ENCODE data around the gene TEX36.
"Not testable (repeated sequence)": the region's sequence is repeated elsewhere in the genome, so short reads cannot be mapped to it uniquely, and the experiment has no call there.

Gene TEX36

DNA sequence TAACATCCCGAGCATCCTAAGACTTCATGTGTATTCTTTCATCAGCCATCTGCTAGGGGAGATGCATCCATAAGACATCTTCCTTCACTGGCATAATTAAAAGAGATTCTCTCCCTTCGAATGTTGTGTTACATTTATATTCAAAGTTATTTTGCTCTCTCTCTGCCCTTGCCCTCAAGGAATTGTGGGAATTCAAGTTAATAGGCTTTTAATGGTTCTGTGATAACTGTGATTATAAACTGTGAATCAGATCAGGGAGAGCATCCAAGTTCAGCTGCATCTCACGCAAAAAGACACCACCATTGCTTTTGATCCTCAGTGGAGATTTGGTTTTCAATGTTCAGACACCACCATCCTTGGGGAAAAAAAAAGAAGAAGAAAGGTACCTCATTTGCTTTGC, 9.2 kb upstream of the TEX36 start:
- no peak for DNase-seq (ENCODE audit: low read depth)

GRCh38 chr10:125691160-125691981, 8.4 kb upstream of the TEX36 start:
- DNase-seq (ENCODE audit: low read depth): no peak

- no peak for DNase-seq (ENCODE audit: low read depth)
Measured at GRCh38 chr10:125689955-125690569, 7.1 kb upstream of the TEX36 start.

DNA sequence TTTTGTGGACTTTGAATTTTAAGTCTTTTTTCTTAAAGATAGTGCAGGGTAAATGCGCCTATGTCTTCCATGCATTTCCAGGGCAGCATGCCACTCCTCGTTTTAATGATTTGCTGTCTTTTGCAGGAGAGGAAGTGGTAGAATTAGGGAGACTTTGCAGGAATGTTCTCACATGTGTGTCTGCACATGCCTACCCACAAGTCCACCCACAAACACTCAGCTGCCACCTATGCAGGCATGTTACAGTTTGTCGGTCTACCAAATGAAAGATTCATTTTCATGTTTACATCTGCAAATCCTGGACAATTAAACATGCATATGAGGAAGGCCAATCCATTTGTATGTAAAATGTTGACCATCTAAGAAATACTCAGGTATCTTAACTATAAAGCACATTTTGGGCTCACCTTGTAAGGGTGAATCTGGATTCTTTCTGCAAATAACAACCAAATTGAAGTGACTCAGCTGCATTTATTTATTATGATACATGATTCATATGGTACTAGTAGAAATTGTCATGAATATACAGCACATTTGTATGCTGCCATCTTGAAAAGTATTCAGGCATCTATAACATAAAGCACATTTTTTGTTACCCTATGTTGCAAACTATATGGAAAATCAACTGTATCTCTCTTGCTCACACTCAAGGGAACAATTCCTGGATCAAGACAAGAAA, 4.7 kb upstream of the TEX36 start:
- DNase-seq (ENCODE audit: low read depth): no peak

- no peak for DNase-seq (ENCODE audit: low read depth)
Measured at GRCh38 chr10:125684581-125684980, 1.6 kb upstream of the TEX36 start.

GRCh38 chr10:125683821-125684220, 858 bp upstream of the TEX36 start:
- no peak for DNase-seq (ENCODE audit: low read depth)

GRCh38 chr10:125679436-125679835, 3.5 kb downstream of the TEX36 start:
- DNase-seq (ENCODE audit: low read depth): no peak

- no peak for DNase-seq (ENCODE audit: low read depth)
Measured at GRCh38 chr10:125672884-125673283, 10.1 kb downstream of the TEX36 start.

GRCh38 chr10:125662584-125662983, 20.4 kb downstream of the TEX36 start:
- DNase-seq (ENCODE audit: low read depth): no peak

DNA sequence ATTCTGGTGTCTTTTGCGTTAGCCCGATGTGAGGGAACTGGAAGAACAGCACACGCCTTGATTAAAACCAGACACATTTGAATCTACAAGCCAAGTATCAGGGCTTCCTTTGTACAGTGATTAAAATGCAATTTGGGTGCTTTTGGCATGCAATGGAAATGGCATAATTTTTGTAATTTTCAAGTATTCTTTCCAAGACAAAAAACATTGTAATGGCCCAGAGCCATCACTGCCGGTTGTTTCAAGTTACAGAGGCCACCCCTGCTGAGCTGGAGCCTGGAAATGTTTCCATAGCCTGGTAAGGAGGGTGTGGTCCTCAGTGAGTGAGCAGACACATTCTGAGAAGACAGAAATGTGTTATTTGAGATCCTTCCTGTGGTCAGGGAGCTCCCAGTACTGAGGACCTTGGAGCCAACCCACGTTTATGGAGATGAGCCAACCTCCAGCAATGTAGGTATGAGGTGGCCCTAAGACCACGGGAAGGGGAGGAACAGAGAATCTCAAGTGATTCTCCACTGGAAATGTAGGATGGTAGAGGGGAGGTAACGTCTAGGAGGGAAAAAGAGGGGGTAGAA, 20.9 kb downstream of the TEX36 start:
- DNase-seq (ENCODE audit: low read depth): no peak

GRCh38 chr10:125661431-125661940, 21.5 kb downstream of the TEX36 start:
- DNase-seq (ENCODE audit: low read depth): no peak

- no peak for DNase-seq (ENCODE audit: low read depth)
Measured at GRCh38 chr10:125659071-125659470, 23.9 kb downstream of the TEX36 start.

- no peak for DNase-seq (ENCODE audit: low read depth)
Measured at GRCh38 chr10:125656523-125656922, 26.4 kb downstream of the TEX36 start.

DNA sequence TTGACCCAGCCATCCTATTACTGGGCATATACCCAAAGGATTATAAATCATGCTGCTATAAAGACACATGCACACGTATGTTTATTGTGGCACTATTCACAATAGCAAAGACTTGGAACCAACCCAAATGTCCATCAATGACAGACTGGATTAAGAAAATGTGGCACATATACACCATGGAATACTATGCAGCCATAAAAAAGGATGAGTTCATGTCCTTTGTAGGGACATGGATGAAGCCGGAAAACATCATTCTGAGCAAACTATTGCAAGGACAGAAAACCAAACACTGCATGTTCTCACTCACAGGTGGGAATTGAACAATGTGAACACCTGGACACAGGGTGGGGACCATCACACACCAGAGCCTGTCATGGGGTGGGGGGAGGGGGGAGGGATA, 29.9 kb downstream of the TEX36 start:
- DNase-seq (ENCODE audit: low read depth): not testable (repeated sequence)

DNA sequence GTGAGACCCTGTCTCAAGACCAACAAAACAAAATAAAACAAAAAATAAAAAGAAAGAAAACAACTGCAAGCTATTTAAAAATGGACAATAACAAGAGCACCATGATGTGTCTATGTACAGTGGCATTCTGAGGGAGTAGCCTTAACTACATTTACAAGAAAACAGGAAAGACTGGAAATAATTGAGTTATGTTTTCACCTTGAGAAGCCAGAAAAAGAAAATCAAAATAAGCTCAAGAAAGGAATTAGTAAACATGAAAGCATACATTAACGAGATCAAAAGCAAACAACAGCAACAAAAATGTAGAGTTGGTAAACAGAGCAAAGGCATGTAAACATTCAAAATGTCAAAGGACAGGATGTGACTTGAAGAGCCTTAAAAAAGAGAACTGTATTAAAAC, 36.7 kb downstream of the TEX36 start:
- DNase-seq (ENCODE audit: low read depth): no peak

GRCh38 chr10:125641398-125641797, 41.6 kb downstream of the TEX36 start:
- DNase-seq (ENCODE audit: low read depth): no peak

GRCh38 chr10:125640653-125641052, 42.3 kb downstream of the TEX36 start:
- DNase-seq (ENCODE audit: low read depth): no peak

DNA sequence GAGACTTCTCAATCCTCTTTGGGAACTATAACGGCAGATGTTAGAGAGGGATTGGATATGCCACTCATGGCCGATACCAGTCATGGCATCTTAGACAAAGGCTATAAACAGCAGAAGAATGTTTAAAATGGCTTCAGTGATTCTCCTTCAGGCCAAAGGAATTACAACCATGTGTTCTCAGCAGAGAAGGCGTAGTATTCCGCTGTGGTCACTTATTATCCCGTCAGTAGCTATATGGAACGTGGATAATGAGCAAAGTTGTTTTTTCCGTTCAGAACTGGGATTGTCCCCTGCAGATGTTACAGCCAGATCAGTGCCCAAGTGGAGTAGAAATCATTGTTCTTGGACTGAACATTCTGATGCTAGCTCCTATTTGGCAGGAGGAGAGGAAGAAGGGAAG, 43.1 kb downstream of the TEX36 start:
- DNase-seq (ENCODE audit: low read depth): no peak

GRCh38 chr10:125638555-125638954, 44.4 kb downstream of the TEX36 start:
- no peak for DNase-seq (ENCODE audit: low read depth)

GRCh38 chr10:125637496-125637895, 45.5 kb downstream of the TEX36 start:
- DNase-seq (ENCODE audit: low read depth): no peak

GRCh38 chr10:125634606-125635005, 48.4 kb downstream of the TEX36 start:
- no peak for DNase-seq (ENCODE audit: low read depth)

DNA sequence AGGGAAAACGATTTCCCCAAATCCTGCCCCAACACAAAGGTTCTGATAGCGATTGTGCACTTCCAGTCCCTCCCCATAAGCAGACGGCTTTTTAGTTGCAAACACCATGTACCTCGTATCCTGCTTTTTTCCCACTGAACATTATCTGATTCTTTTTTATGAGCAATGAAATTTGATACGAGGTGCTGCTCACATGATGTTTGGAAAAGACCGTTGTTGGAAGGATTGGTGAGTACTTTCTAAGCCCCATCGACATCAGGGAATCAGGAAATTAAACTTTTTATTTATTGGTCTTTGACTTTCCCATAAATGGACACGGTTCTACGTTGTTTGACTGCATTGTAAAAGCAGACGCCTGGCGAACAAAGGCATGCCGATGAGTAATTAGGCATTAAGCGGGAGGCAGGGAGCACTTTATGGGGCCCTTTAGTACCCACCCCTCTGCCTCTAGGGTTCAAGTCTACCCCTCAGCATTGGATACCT, 49.4 kb downstream of the TEX36 start:
- no peak for DNase-seq (ENCODE audit: low read depth)

All from stimulated activated CD8-positive, alpha-beta memory T cell treated with anti-CD3 and anti-CD28 coated beads, Interleukin-12 subunit alpha, Interleukin-12 subunit beta, amount 100 ng/mL, for 4 hours (primary cell).